Hepatocyte (in vitro differentiated cells): Measurements from ENCODE around the gene SCP2. TPM values are rescaled to one million over a fixed set of nuclear protein-coding genes. Genes with fewer than 3 reads are reported as not detected.

Experiments used
- DNase-seq: peaks from one replicate; pipeline ENCODE4 v3.0.0-alpha.2; 2016; ENCODE audit warnings: low spot score
- H2AFZ ChIP-seq: fragments of 200-600 bp; sonication (generic); 2 replicates; pipeline ENCODE4 v1.6.0; 2016; ENCODE audit warnings: antibody characterized with exemption, mild to moderate bottlenecking
- H3K27ac ChIP-seq: fragments of 200-600 bp; sonication (generic); 2 replicates; pipeline ENCODE4 v1.5.1; 2016; ENCODE audit warnings: mild to moderate bottlenecking
- H3K27me3 ChIP-seq: fragments of 200-600 bp; sonication (generic); 2 replicates; pipeline ENCODE4 v1.6.1; 2016
- H3K36me3 ChIP-seq: fragments of 200-600 bp; sonication (generic); replicated peaks from 2 replicates; pipeline ENCODE4 v1.5.1; 2016; ENCODE audit warnings: low read depth; ENCODE audit not compliant: insufficient read depth
- H3K4me1 ChIP-seq: fragments of 200-600 bp; sonication (generic); 2 replicates; pipeline ENCODE4 v1.5.1; 2016; ENCODE audit warnings: mild to moderate bottlenecking, moderate library complexity; ENCODE audit not compliant: insufficient read depth
- H3K4me2 ChIP-seq: fragments of 200-600 bp; sonication (generic); 2 replicates; pipeline ENCODE4 v1.6.0; 2016
- H3K4me3 ChIP-seq: fragments of 200-600 bp; sonication (generic); 2 replicates; pipeline ENCODE4 v1.5.1; 2016; ENCODE audit warnings: mild to moderate bottlenecking
- H3K79me2 ChIP-seq: fragments of 200-600 bp; sonication (generic); 2 replicates; pipeline ENCODE4 v1.6.0; 2017; ENCODE audit warnings: mild to moderate bottlenecking
- H3K9me2 ChIP-seq: fragments of 200-600 bp; sonication (generic); replicated peaks from 2 replicates; pipeline ENCODE4 v1.6.0; 2017; ENCODE audit warnings: mild to moderate bottlenecking; ENCODE audit not compliant: insufficient read depth
- H3K9me3 ChIP-seq: fragments of 200-600 bp; sonication (generic); 2 replicates; pipeline ENCODE4 v1.5.1; 2016; ENCODE audit warnings: low read depth, mild to moderate bottlenecking
- H4K20me1 ChIP-seq: fragments of 200-600 bp; sonication (generic); 2 replicates; pipeline ENCODE4 v1.6.0; 2016; ENCODE audit warnings: mild to moderate bottlenecking; ENCODE audit not compliant: insufficient read depth, poor library complexity, severe bottlenecking
- EZH2 ChIP-seq: fragments of 200-600 bp; sonication (generic); IDR thresholded peaks from 2 replicates; pipeline ENCODE4 v1.6.1; 2016; ENCODE audit warnings: antibody characterized with exemption, mild to moderate bottlenecking, borderline replicate concordance
- EZH2phosphoT487 ChIP-seq: fragments of 200-600 bp; sonication (generic); IDR thresholded peaks from one replicate; pipeline ENCODE4 v1.6.1; 2018; ENCODE audit warnings: antibody characterized with exemption, mild to moderate bottlenecking, low read depth, moderate library complexity; ENCODE audit not compliant: unreplicated experiment, severe bottlenecking
- WGBS: methylation state at CpG from one replicate; pipeline ENCODE4 v1.1.6; 2016; ENCODE audit warnings: low lambda C conversion rate; ENCODE audit errors: missing lambda C conversion rate; 5-methylcytosine and 5-hydroxymethylcytosine counted together
- polyA plus RNA-seq: library from polyadenylated mRNA; unstranded; fragments of >200 nt; fragmentation: Nextera tagmentation; extraction: Ambion mirVana; gene quantifications from 2 replicates; pipeline ENCODE4 v1.2.1, GENCODE V29; 2016
- total RNA-seq: library from RNA; depleted of rRNA; stranded (reverse); fragments of >200 nt; gene quantifications from 2 replicates; pipeline ENCODE4 v1.2.3, GENCODE V29; 2014
- TF ChIP-seq, protein P1 (sequence below): fragments of 200-600 bp; sonication (generic); IDR thresholded peaks from 2 replicates; pipeline ENCODE4 v1.5.1; 2016; ENCODE audit warnings: antibody characterized with exemption, mild to moderate bottlenecking; ENCODE audit not compliant: poor library complexity

SCP2 gene
- total and polyA plus RNA-seq, 2 experiments from 2014 or later: 201 to 310 TPM

DNA sequence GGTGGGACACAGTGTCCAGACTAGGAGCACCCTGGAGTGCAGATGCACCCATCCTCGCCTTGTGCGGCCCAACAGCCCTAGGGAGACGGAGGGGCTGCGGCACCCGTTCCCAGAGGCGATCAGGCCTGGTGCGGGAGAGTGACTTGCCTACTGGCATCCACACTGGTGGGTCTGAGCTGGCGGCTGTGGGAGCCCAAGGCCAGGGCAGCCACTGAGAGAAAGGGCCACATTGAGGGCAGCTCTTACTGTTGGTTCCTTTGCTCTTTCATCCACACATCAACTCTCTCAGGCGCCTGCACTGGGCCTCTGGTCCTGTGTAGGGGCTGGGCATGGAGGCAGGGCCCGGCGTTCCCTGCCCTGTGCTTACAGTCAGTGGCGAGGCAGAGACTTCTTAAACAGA lies 143.5 kb downstream of the SCP2 start:
- TF ChIP-seq EZH2 (no peak), EZH2phosphoT487 (no peak)
- TF ChIP-seq, protein P1, sequence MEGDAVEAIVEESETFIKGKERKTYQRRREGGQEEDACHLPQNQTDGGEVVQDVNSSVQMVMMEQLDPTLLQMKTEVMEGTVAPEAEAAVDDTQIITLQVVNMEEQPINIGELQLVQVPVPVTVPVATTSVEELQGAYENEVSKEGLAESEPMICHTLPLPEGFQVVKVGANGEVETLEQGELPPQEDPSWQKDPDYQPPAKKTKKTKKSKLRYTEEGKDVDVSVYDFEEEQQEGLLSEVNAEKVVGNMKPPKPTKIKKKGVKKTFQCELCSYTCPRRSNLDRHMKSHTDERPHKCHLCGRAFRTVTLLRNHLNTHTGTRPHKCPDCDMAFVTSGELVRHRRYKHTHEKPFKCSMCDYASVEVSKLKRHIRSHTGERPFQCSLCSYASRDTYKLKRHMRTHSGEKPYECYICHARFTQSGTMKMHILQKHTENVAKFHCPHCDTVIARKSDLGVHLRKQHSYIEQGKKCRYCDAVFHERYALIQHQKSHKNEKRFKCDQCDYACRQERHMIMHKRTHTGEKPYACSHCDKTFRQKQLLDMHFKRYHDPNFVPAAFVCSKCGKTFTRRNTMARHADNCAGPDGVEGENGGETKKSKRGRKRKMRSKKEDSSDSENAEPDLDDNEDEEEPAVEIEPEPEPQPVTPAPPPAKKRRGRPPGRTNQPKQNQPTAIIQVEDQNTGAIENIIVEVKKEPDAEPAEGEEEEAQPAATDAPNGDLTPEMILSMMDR: no peak
- H3K4me2 ChIP-seq: no peak overlapping the region
- no peaks in the 10 kb centered on the region for H3K27me3 ChIP-seq
- 98% methylated on average over 12 of the region's 12 CpGs for WGBS
- H4K20me1 ChIP-seq: no peaks in the 10 kb centered on the region
- H3K79me2 ChIP-seq: no peaks in the 10 kb centered on the region
- no peaks in the 10 kb centered on the region for H3K4me1 ChIP-seq
- no peaks in the 10 kb centered on the region for H3K9me3 ChIP-seq
- no peak for DNase-seq
- no peaks in the 10 kb centered on the region for H3K36me3 ChIP-seq
- no peak overlapping the region for H3K4me3 ChIP-seq
- no peak overlapping the region for H3K27ac ChIP-seq
- no peak overlapping the region for H2AFZ ChIP-seq
- H3K9me2 ChIP-seq: no peaks in the 10 kb centered on the region

DNA sequence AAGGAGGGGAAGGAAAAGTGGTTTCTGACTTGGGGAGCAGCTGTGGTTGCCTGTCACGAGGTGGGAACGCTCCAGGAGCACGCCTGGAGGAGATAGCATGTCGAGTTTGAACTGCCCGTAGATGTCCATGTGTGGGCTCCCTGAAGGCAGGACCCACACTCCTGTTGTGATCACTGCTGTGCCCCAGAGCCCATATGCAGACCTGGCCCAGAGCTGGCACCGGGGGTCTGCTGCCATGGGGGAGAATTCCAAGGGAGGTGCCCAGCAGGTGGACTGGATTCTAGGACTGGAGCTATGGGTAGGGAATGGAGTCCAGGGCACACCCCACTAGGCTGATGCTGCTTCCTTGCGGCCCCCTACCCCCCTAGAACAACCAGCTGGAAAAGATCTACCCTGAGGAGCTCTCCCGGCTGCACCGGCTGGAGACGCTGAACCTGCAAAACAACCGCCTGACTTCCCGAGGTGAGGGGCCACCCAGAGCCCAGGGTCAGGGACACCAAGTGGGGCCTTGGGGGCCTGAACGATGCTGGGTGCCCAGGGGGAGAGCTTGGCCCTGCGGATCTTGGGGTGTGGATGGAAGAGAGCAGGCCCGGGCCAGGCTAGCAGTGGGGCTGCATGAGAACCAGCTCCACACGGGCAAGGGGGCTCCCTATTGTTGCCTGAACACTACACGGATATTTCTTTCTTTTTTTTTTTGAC lies 144.2 kb downstream of the SCP2 start:
- Histone ChIP-seq H3K4me3 (no peak overlapping the region), H3K4me2 (no peak overlapping the region), H3K79me2 (no peaks in the 10 kb centered on the region), H3K9me2 (no peaks in the 10 kb centered on the region), H2AFZ (no peak overlapping the region), H4K20me1 (no peaks in the 10 kb centered on the region), H3K27ac (no peak overlapping the region), H3K4me1 (no peaks in the 10 kb centered on the region), H3K9me3 (no peaks in the 10 kb centered on the region), H3K27me3 (no peaks in the 10 kb centered on the region), H3K36me3 (no peaks in the 10 kb centered on the region)
- WGBS: 86% methylated on average over 17 of the region's 17 CpGs
- TF ChIP-seq EZH2phosphoT487: no peak
- TF ChIP-seq EZH2: no peak
- TF ChIP-seq, protein P1: no peak
- no peak for DNase-seq

DNA sequence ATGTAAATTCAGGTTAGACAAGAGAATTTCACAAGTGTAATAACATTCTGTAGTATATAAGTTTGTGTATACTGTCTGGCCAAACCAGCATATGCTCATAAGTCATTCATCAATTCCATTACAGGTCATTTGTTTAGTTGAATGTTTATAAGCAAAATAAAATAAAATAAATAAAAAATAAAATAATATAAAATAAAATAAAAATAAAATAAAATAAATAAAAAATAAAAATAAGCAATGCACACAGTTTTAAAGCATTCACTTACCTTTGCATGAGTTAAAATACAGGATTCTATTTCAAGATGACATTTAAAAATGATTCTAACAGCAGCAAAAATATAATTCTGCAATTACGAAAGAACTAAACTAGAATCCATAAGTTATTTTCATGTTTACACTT lies 144.8 kb downstream of the SCP2 start:
- Histone ChIP-seq H4K20me1 (no peaks in the 10 kb centered on the region), H3K4me1 (no peaks in the 10 kb centered on the region), H3K27ac (no peak overlapping the region), H3K36me3 (no peaks in the 10 kb centered on the region), H3K9me2 (no peaks in the 10 kb centered on the region), H2AFZ (no peak overlapping the region), H3K79me2 (no peaks in the 10 kb centered on the region), H3K27me3 (no peaks in the 10 kb centered on the region), H3K4me3 (no peak overlapping the region), H3K9me3 (no peaks in the 10 kb centered on the region), H3K4me2 (no peak overlapping the region)
- TF ChIP-seq EZH2phosphoT487 (no peak), EZH2 (no peak)
- TF ChIP-seq, protein P1: no peak
- WGBS: 94% methylated on average over 1 of the region's 1 CpG
- DNase-seq: no peak
